Measurements from ENCODE around the gene IFI16.

The IFI16 gene

DNA sequence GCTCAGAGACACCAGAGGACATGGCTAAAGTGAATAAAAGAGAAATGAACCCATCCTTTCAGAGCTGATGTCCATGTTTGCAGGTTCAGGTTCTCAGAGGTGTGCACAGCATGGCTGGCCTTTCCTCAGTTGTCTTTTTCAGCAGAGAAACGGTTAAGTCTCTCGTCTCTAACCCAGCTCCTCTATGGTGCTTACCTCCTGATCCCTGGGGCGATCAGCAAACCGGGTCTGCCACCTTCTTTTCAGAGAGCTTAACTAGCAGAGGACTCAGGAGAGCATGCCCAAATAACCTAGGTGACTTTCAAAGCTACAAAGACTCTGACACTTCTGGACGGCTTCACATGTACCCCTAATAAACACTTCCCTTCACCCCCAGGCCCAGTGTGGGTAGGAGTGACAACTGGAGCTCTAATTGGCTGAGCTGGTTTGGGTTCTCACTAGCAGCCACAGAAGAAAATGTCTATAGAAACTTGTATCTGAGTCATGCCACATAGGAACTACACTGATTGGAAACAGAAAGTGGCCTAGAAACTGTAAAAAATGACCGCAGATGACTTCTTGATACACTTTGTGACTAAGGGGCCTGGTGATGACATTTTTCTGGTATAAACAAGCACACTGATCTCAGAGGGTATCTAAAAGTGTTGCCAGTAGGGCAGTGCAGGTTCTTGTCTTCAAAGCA is 66.9 kb downstream of the IFI16 start, which contains the start of gene AIM2:
Gene AIM2 (minus strand): TSS at position 329 of the 682 bp plus-strand sequence. CDS start 3,267 bp downstream, outside the sequence.
- Histone ChIP-seq H3K27ac (ENCODE audit: insufficient read depth, low read length, poor library complexity, severe bottlenecking) (peak within 1 kb of the TSS; percentile 84), H3K36me3 (ENCODE audit: control insufficient read depth, insufficient read depth, low read length) (no peaks in the 10 kb centered on the region), H3K4me3 (ENCODE audit: insufficient read depth, low read depth, low read length, poor library complexity, severe bottlenecking) (peak within 1 kb of the TSS; percentile 53), H3K9me3 (ENCODE audit: control insufficient read depth, low read length) (no peaks in the 10 kb centered on the region), H3K27me3 (replicated peaks; ENCODE audit: control insufficient read depth, insufficient read depth, low read length, poor library complexity, severe bottlenecking) (no peaks in the 10 kb centered on the region), H3K4me1 (ENCODE audit: control insufficient read depth, insufficient read depth, low read length, poor library complexity, severe bottlenecking) (peaks cover 16% of the 10 kb centered on the region)
- peak; percentile 59 to 64 (median 64) for DNase-seq

DNA sequence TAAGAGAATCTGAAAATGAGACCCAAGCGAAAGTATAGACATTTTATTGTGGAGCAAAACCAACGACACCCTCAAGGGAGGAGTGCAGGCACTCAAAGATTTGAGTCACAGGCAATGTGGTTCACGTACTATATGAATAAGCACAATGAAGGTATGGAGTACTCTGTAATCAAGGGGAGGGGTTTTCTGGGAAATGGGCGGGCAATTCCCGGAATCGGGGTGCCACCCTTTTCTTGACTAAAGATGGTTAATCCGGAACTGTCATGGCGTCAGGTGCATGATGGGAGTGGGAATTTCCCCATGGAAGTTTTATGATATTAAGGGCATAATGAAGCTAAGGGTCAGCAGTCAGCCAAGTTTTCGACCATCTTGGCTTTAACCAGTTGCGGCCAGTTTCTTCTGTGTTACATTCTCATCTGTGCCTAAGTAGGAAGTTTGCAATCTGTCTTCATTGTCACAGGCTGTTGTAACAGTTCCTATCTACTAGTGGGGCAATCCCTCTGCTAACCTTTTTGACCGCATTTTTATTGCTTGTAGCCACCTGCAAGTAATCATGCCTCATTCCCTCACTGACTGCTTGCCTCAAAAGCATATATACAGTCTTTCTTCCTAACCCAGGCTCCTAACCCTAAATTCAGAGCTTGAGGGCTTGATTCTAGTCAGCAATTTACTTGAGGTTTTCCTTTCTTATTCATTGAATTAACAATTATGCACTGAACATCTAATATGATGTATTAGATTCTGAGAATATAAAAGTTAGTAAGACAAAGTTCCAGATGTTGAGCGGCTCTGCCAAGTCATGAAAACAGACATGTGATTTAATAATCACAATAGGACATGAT is 67.6 kb downstream of the IFI16 start:
- DNase-seq: peak; percentile 83 to 96 (median 95)
- H3K36me3 ChIP-seq (ENCODE audit: control insufficient read depth, insufficient read depth, low read length): no peaks in the 10 kb centered on the region
- H3K27me3 ChIP-seq (replicated peaks; ENCODE audit: control insufficient read depth, insufficient read depth, low read length, poor library complexity, severe bottlenecking): no peaks in the 10 kb centered on the region
- H3K4me3 ChIP-seq (ENCODE audit: insufficient read depth, low read depth, low read length, poor library complexity, severe bottlenecking): peak overlapping the region; percentile 53
- peak overlapping the region; percentile 84 for H3K27ac ChIP-seq (ENCODE audit: insufficient read depth, low read length, poor library complexity, severe bottlenecking)
- no peaks in the 10 kb centered on the region for H3K9me3 ChIP-seq (ENCODE audit: control insufficient read depth, low read length)
- H3K4me1 ChIP-seq (ENCODE audit: control insufficient read depth, insufficient read depth, low read length, poor library complexity, severe bottlenecking): peaks cover 16% of the 10 kb centered on the region

DNA sequence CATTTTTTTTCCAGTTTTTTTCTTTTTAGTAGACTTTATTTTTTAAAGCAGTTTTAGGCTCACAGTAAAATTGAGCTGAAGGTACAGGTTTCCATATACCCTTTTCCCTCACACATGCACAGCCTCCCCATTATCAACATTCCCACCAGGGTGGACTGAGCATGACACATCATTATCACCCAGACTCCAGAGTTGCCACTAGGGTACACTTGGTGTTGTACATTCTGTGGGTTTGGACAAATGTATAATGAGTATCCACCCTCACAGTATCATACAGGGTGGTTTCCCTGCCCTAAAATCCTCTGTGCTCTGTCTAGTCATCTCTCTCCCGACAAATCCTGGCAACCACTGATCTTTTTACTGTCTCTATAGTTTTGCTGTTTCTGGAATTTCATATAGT is 69.8 kb downstream of the IFI16 start:
- no peak for DNase-seq
- Histone ChIP-seq H3K9me3 (ENCODE audit: control insufficient read depth, low read length) (no peaks in the 10 kb centered on the region), H3K27ac (ENCODE audit: insufficient read depth, low read length, poor library complexity, severe bottlenecking) (no peak overlapping the region), H3K4me1 (ENCODE audit: control insufficient read depth, insufficient read depth, low read length, poor library complexity, severe bottlenecking) (peaks cover 16% of the 10 kb centered on the region), H3K36me3 (ENCODE audit: control insufficient read depth, insufficient read depth, low read length) (no peaks in the 10 kb centered on the region), H3K27me3 (replicated peaks; ENCODE audit: control insufficient read depth, insufficient read depth, low read length, poor library complexity, severe bottlenecking) (no peaks in the 10 kb centered on the region), H3K4me3 (ENCODE audit: insufficient read depth, low read depth, low read length, poor library complexity, severe bottlenecking) (no peak overlapping the region)

DNA sequence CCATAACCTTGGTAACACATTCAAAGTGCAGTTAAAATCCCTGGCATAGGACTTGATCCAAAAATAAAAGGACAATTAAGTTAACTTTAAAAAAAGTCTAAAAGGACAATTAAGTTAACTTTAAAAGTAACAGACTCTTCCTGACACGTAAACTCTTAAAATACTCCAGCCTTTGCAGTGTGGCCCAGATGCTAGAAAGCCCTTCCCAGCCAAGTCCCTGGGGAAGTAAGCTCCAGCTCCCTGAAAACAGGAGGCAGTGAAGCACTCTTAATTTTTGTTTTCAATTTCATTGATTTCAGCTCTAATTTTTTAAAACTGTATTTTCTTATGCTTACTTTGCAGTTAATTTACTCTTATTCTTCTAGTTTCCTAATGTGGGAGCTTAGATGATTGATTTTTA is 71.9 kb downstream of the IFI16 start:
- Histone ChIP-seq H3K9me3 (ENCODE audit: control insufficient read depth, low read length) (no peaks in the 10 kb centered on the region), H3K27me3 (replicated peaks; ENCODE audit: control insufficient read depth, insufficient read depth, low read length, poor library complexity, severe bottlenecking) (no peaks in the 10 kb centered on the region), H3K4me1 (ENCODE audit: control insufficient read depth, insufficient read depth, low read length, poor library complexity, severe bottlenecking) (peaks cover under 1% of the 10 kb centered on the region), H3K27ac (ENCODE audit: insufficient read depth, low read length, poor library complexity, severe bottlenecking) (no peak overlapping the region), H3K36me3 (ENCODE audit: control insufficient read depth, insufficient read depth, low read length) (no peaks in the 10 kb centered on the region), H3K4me3 (ENCODE audit: insufficient read depth, low read depth, low read length, poor library complexity, severe bottlenecking) (no peak overlapping the region)
- no peak for DNase-seq

DNA sequence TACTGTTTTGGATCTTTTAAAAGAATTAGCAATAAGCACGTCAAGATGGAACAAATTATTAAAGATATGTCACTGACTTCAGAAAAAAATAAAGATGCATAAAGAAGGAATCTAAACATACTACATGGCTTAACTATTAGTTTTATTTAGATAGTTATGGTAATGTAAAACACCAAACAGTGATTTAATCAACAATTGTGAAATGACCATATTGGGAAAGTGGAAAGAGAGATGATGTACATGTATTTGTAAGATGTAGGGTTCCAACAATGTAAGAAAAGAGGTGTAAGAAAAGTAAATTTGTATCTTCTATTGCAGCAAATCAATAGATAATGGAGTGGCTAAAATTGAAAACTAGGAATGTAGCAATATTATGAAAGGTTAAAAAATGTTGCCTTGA is 73.3 kb downstream of the IFI16 start:
- Histone ChIP-seq H3K27me3 (replicated peaks; ENCODE audit: control insufficient read depth, insufficient read depth, low read length, poor library complexity, severe bottlenecking) (no peaks in the 10 kb centered on the region), H3K9me3 (ENCODE audit: control insufficient read depth, low read length) (no peaks in the 10 kb centered on the region), H3K36me3 (ENCODE audit: control insufficient read depth, insufficient read depth, low read length) (no peaks in the 10 kb centered on the region), H3K4me3 (ENCODE audit: insufficient read depth, low read depth, low read length, poor library complexity, severe bottlenecking) (no peak overlapping the region), H3K4me1 (ENCODE audit: control insufficient read depth, insufficient read depth, low read length, poor library complexity, severe bottlenecking) (no peaks in the 10 kb centered on the region), H3K27ac (ENCODE audit: insufficient read depth, low read length, poor library complexity, severe bottlenecking) (no peak overlapping the region)
- no peak for DNase-seq

DNA sequence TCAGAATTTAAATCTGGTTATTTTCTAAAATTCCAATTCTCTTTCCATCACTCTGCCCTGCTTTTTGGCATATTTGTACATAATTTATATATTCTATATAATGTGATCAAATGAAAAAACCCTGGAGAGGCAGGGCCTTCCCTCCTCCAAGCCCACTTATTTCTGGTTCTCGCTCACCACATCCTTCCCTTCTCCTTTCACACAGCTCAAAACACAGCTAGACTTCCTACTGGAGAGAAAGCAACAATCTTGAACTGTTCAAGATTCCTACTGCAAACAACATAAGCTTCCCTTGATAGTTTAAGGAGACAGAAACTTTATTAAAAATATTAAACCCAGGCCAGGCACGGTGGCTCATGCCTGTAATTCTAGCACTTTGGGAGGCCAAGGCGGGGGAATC is 74.4 kb downstream of the IFI16 start:
- Histone ChIP-seq H3K4me3 (ENCODE audit: insufficient read depth, low read depth, low read length, poor library complexity, severe bottlenecking) (no peak overlapping the region), H3K27me3 (replicated peaks; ENCODE audit: control insufficient read depth, insufficient read depth, low read length, poor library complexity, severe bottlenecking) (no peaks in the 10 kb centered on the region), H3K36me3 (ENCODE audit: control insufficient read depth, insufficient read depth, low read length) (no peaks in the 10 kb centered on the region), H3K9me3 (ENCODE audit: control insufficient read depth, low read length) (no peaks in the 10 kb centered on the region), H3K27ac (ENCODE audit: insufficient read depth, low read length, poor library complexity, severe bottlenecking) (no peak overlapping the region), H3K4me1 (ENCODE audit: control insufficient read depth, insufficient read depth, low read length, poor library complexity, severe bottlenecking) (no peaks in the 10 kb centered on the region)
- no peak for DNase-seq

DNA sequence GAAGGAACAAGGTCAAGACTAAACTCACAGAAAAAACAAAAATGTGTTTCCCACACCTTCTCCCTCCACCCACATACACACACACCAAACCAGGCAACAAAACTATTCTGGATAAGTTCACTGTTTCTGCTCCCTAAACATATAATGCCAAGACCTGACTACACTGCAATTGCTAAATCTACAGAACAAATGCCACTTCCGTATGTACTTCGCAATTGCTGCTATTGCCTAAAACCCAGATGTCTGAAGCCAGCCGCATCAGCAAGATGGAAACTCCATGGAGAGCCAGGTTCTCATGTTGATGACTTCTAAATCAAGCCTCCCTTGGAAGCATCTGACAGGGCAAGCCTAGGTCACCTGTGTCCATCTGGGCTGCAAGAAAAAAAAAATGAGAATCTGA is 75.2 kb downstream of the IFI16 start:
- Histone ChIP-seq H3K4me1 (ENCODE audit: control insufficient read depth, insufficient read depth, low read length, poor library complexity, severe bottlenecking) (no peaks in the 10 kb centered on the region), H3K4me3 (ENCODE audit: insufficient read depth, low read depth, low read length, poor library complexity, severe bottlenecking) (no peak overlapping the region), H3K36me3 (ENCODE audit: control insufficient read depth, insufficient read depth, low read length) (no peaks in the 10 kb centered on the region), H3K27ac (ENCODE audit: insufficient read depth, low read length, poor library complexity, severe bottlenecking) (no peak overlapping the region), H3K9me3 (ENCODE audit: control insufficient read depth, low read length) (no peaks in the 10 kb centered on the region), H3K27me3 (replicated peaks; ENCODE audit: control insufficient read depth, insufficient read depth, low read length, poor library complexity, severe bottlenecking) (no peaks in the 10 kb centered on the region)
- no peak for DNase-seq

DNA sequence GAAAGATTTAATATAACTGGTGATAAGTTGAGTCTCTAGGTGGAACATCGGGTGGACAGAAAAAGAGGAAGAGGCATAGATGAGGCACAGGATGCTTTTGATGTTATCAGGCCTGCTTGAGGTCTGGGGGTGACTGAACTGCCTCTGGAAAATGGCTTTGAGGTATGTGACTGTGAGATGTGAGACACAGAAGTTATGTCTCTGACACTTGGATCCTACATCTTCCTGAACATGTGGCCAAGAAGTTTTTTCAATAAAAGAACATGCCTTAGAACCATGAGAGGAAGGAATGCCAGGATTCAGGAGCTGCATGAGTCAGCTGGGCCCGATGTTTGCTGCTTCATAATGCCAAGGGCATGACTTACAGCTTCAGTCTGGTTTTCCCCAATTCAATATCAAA is 78.3 kb downstream of the IFI16 start:
- no peak overlapping the region for H3K27ac ChIP-seq (ENCODE audit: insufficient read depth, low read length, poor library complexity, severe bottlenecking)
- H3K9me3 ChIP-seq (ENCODE audit: control insufficient read depth, low read length): no peaks in the 10 kb centered on the region
- H3K4me3 ChIP-seq (ENCODE audit: insufficient read depth, low read depth, low read length, poor library complexity, severe bottlenecking): no peak overlapping the region
- H3K27me3 ChIP-seq (replicated peaks; ENCODE audit: control insufficient read depth, insufficient read depth, low read length, poor library complexity, severe bottlenecking): no peaks in the 10 kb centered on the region
- no peak for DNase-seq
- H3K36me3 ChIP-seq (ENCODE audit: control insufficient read depth, insufficient read depth, low read length): no peaks in the 10 kb centered on the region
- H3K4me1 ChIP-seq (ENCODE audit: control insufficient read depth, insufficient read depth, low read length, poor library complexity, severe bottlenecking): peaks cover 4% of the 10 kb centered on the region

DNA sequence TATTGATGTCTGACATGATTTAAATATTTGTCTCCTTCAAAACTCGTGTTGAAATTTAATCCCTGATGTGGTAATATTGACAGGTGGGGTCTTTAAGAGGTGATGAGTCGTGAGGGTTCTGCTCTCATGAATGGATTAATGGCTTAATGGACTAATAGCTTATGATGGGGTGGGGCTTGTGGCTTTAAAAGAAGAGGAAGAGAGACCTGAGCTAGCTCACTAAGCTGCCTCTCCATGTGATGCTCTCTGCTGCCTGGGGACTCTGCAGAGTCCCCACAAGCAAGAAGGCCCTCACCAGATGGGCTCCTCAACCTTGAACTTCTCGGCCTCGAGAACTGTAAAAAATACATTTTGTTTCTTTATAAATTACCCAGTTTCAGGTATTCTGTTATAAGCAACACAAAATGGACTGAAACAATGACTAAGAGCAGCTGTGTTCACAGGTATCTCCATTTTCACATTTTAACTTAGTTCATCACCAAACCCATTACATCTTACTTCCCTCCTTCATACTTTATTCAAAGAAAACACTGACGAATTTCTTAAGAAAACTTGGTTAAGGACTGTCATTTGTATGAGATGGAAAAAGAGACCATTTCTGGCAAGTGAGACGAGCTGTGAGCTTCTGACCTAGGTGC is 79.0 kb downstream of the IFI16 start:
- Histone ChIP-seq H3K4me1 (ENCODE audit: control insufficient read depth, insufficient read depth, low read length, poor library complexity, severe bottlenecking) (peaks cover 4% of the 10 kb centered on the region), H3K36me3 (ENCODE audit: control insufficient read depth, insufficient read depth, low read length) (no peaks in the 10 kb centered on the region), H3K9me3 (ENCODE audit: control insufficient read depth, low read length) (no peaks in the 10 kb centered on the region), H3K4me3 (ENCODE audit: insufficient read depth, low read depth, low read length, poor library complexity, severe bottlenecking) (no peak overlapping the region), H3K27me3 (replicated peaks; ENCODE audit: control insufficient read depth, insufficient read depth, low read length, poor library complexity, severe bottlenecking) (no peaks in the 10 kb centered on the region), H3K27ac (ENCODE audit: insufficient read depth, low read length, poor library complexity, severe bottlenecking) (no peak overlapping the region)
- no peak for DNase-seq
